Measurements from ENCODE around the gene IFNL4. TPM values are rescaled to one million over a fixed set of nuclear protein-coding genes. Genes with fewer than 3 reads are reported as not detected.

The IFNL4 gene
- total and polyA plus RNA-seq, 2 of the 13 experiments (the other 11 are each of a cell fraction or from before 2014, with no cell fraction given) = not detected

GRCh38 chr19:39277598-39277997 is 28.9 kb upstream of the IFNL4 start (continued):
- TF ChIP-seq TRAFD1 (CRISPR knock-in tag; IDR thresholded peaks at IDR 0.05; ENCODE audit: borderline replicate concordance) = no peak
- TF ChIP-seq U2AF2 (IDR thresholded peaks at IDR 0.05; ENCODE audit: low read depth, low read length) = no peak
- TF ChIP-seq PITX1 (CRISPR knock-in tag; IDR thresholded peaks at IDR 0.05) = no peak
- no peak for TF ChIP-seq SYNCRIP (IDR thresholded peaks at IDR 0.05; ENCODE audit: insufficient read depth, low read depth, low read length)
- no peak for TF ChIP-seq SMYD3 (CRISPR knock-in tag; IDR thresholded peaks at IDR 0.05)
- TF ChIP-seq MAFK (conservative IDR thresholded peaks at IDR 0.05 in 1 of 2, IDR thresholded peaks at IDR 0.05 in 1 of 2; ENCODE audit: low read length in 2 of 2) = no peak
- no peak for TF ChIP-seq ZNF160 (CRISPR knock-in tag; IDR thresholded peaks at IDR 0.05)
- no peak for TF ChIP-seq ZNF7 (CRISPR knock-in tag; IDR thresholded peaks at IDR 0.05)
- no peak for TF ChIP-seq DDIT3 (CRISPR knock-in tag; IDR thresholded peaks at IDR 0.05)
- TF ChIP-seq FOXK2 (IDR thresholded peaks at IDR 0.05) = no peak
- TF ChIP-seq GABPB1 (CRISPR knock-in tag; IDR thresholded peaks at IDR 0.05) = no peak
- no peak for TF ChIP-seq TRIM22 (IDR thresholded peaks at IDR 0.05)
- TF ChIP-seq ZNF329 (CRISPR knock-in tag; IDR thresholded peaks at IDR 0.05; ENCODE audit: low read depth) = no peak

Data from HepG2 (cell line).